NK-92 treated with Interleukin-12 subunit alpha and Interleukin-12 subunit beta, amount 100 ng/mL, for 24 hours (cell line): ENCODE measurements around the gene SPDYE5.
"Not testable (repeated sequence)": the region's sequence is repeated elsewhere in the genome, so short reads cannot be mapped to it uniquely, and the experiment has no call there.

Experiments used
- DNase-seq: peaks from one replicate; lab custom pipeline; 2025; lab: John Stamatoyannopoulos, UW

Gene SPDYE5

GRCh38 chr7:75492020-75492419 is at the start of gene SPDYE5:
Gene SPDYE5, plus strand, starts transcription at chr7:75492320. Its CDS starts 1,728 bp downstream, at chr7:75494048.
- not testable (repeated sequence) for DNase-seq

GRCh38 chr7:75442465-75443111 is 49.5 kb upstream of the SPDYE5 start:
- peak; percentile 20 for DNase-seq

GRCh38 chr7:75449946-75450345 is 42.2 kb upstream of the SPDYE5 start:
- not testable (repeated sequence) for DNase-seq

GRCh38 chr7:75452494-75452955 is 39.6 kb upstream of the SPDYE5 start:
- not testable (repeated sequence) for DNase-seq

- not testable (repeated sequence) for DNase-seq
Measured at GRCh38 chr7:75456403-75456802, 35.7 kb upstream of the SPDYE5 start.

GRCh38 chr7:75458034-75458433 is 34.1 kb upstream of the SPDYE5 start:
- not testable (repeated sequence) for DNase-seq

GRCh38 chr7:75460541-75460940 is 31.6 kb upstream of the SPDYE5 start:
- not testable (repeated sequence) for DNase-seq

- not testable (repeated sequence) for DNase-seq
Measured at GRCh38 chr7:75470166-75470565, 22.0 kb upstream of the SPDYE5 start.

- not testable (repeated sequence) for DNase-seq
Measured at GRCh38 chr7:75477457-75477856, 14.7 kb upstream of the SPDYE5 start.

GRCh38 chr7:75480313-75480712 is 11.8 kb upstream of the SPDYE5 start:
- not testable (repeated sequence) for DNase-seq

GRCh38 chr7:75485355-75485978 is 6.7 kb upstream of the SPDYE5 start:
- not testable (repeated sequence) for DNase-seq

- peak; percentile 94 for DNase-seq
Measured at GRCh38 chr7:75485979-75486643, 6.0 kb upstream of the SPDYE5 start, which contains the start of gene POM121C. Gene POM121C, minus strand, starts transcription at chr7:75486299. Its CDS starts 44,803 bp downstream, at chr7:75441496.

GRCh38 chr7:75509033-75509432 is 16.9 kb downstream of the SPDYE5 start:
- DNase-seq = not testable (repeated sequence)

- not testable (repeated sequence) for DNase-seq
Measured at GRCh38 chr7:75518842-75519241, 26.7 kb downstream of the SPDYE5 start.

GRCh38 chr7:75521727-75522126 is 29.6 kb downstream of the SPDYE5 start:
- not testable (repeated sequence) for DNase-seq

GRCh38 chr7:75527224-75527722 is 35.2 kb downstream of the SPDYE5 start:
- DNase-seq = not testable (repeated sequence)

- no peak for DNase-seq
Measured at GRCh38 chr7:75531359-75531821, 39.3 kb downstream of the SPDYE5 start.

- no peak for DNase-seq
Measured at GRCh38 chr7:75532639-75533038, 40.5 kb downstream of the SPDYE5 start.

- DNase-seq = no peak
Measured at GRCh38 chr7:75533926-75534325, 41.8 kb downstream of the SPDYE5 start.

GRCh38 chr7:75534727-75535307 is 42.7 kb downstream of the SPDYE5 start:
- DNase-seq = no peak

- no peak for DNase-seq
Measured at GRCh38 chr7:75536491-75536890, 44.4 kb downstream of the SPDYE5 start.

GRCh38 chr7:75536940-75537538 is 44.9 kb downstream of the SPDYE5 start:
- no peak for DNase-seq
